Astrocyte of the cerebellum (primary cell): Measurements from ENCODE around the gene HTR5A.

ENCODE experiments used
- DNase-seq: peaks from one replicate; pipeline ENCODE4 v3.0.0-alpha.2; 2011; ENCODE audit warnings: low read depth
- H3K4me3 ChIP-seq: 2 replicates; pipeline ENCODE4 v1.5.1; 2011; ENCODE audit warnings: mild to moderate bottlenecking, low read depth, low read length, moderate library complexity
- in situ Hi-C: cut with HindIII; loops from 2 replicates; pipeline ENCODE4 v1.10.0; 2017; ENCODE audit warnings: low sequenced_read_pairs
- TF ChIP-seq, protein P1 (sequence below): IDR thresholded peaks from 2 replicates; pipeline ENCODE4 v1.5.1; 2012; ENCODE audit warnings: low read length, low read depth, moderate library complexity, mild to moderate bottlenecking; ENCODE audit errors: missing control alignments

HTR5A gene

DNA sequence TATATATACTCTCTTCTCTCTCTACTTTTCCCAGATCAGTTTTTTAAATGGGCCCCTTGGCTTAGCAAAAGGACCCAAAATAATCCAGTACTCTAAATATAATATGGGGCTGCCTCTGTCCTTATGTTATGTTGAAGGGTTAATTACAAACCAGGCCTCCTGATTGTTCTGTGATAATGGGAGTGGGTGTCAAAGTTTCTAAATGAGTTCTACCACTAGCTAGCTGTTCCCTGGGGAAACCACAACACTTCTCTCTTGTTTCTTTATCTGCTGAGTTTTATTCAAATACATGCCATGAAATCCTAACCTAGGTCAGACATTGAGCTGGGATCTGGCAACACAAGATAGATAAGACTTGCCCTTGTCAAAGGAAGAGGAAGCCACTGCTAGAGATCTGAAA lies 3.8 kb downstream of the HTR5A start:
- in situ Hi-C loops = no loop called here

DNA sequence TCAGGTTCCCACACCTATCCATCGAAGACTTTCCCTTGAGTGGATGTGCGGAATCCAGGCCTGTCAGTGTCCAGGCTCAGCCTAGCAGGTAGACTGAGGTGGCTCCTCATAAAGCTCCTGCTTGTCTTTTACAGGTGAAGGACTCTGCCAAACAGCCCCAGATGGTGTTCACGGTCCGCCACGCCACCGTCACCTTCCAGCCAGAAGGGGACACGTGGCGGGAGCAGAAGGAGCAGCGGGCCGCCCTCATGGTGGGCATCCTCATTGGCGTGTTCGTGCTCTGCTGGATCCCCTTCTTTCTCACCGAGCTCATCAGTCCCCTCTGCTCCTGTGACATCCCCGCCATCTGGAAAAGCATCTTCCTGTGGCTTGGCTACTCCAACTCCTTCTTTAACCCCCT lies 13.9 kb downstream of the HTR5A start:
- no peak overlapping the region for H3K4me3 ChIP-seq
- DNase-seq = no peak
- in situ Hi-C loops = no loop called here
- TF ChIP-seq, protein P1, sequence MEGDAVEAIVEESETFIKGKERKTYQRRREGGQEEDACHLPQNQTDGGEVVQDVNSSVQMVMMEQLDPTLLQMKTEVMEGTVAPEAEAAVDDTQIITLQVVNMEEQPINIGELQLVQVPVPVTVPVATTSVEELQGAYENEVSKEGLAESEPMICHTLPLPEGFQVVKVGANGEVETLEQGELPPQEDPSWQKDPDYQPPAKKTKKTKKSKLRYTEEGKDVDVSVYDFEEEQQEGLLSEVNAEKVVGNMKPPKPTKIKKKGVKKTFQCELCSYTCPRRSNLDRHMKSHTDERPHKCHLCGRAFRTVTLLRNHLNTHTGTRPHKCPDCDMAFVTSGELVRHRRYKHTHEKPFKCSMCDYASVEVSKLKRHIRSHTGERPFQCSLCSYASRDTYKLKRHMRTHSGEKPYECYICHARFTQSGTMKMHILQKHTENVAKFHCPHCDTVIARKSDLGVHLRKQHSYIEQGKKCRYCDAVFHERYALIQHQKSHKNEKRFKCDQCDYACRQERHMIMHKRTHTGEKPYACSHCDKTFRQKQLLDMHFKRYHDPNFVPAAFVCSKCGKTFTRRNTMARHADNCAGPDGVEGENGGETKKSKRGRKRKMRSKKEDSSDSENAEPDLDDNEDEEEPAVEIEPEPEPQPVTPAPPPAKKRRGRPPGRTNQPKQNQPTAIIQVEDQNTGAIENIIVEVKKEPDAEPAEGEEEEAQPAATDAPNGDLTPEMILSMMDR = no peak

More for the DNA sequence above, 3.8 kb downstream of the HTR5A start:
- TF ChIP-seq, protein P1 = no peak
- no peak for DNase-seq
- no peak overlapping the region for H3K4me3 ChIP-seq

DNA sequence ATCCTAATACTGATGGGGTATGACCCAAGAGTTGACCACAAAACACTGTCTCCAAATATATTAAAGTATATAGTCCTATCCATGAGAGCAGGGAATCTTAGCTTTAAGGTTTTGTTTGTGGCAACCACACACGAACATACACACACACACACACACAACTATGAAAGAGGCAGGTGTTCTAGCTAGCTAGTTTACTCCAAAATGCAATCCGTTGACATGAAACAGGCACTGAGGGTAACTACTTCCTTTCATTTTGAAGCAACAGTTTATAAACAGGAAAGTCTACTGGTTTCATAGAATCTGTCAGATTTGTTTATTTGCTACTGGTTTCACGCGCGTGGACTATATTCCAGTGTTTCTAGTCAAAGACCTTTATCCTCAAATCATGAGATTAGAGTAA lies 14.8 kb downstream of the HTR5A start:
- in situ Hi-C loops = no loop called here
- no peak overlapping the region for H3K4me3 ChIP-seq
- TF ChIP-seq, protein P1 = no peak
- DNase-seq = no peak

DNA sequence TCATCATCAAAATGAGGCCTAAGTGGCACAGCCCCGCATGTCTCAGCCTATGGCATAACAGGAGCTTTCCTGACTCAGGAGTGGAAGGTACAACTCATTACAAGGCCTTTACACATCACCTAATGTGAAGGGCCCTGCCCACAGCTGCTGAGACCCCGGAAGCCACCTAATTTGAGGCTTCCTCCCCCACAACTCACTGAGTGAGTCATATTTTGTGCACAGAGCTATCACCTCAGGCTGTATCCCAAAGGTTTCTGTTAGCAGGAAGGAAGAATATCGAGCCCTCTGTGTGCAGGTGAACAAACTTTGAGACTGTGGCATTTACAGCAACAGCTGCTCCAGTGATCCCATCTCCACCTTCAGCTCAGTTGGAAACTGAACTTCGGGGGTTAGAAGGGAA lies 20.6 kb downstream of the HTR5A start:
- in situ Hi-C loops = no loop called here
- DNase-seq = no peak
- no peak overlapping the region for H3K4me3 ChIP-seq
- TF ChIP-seq, protein P1 = no peak

DNA sequence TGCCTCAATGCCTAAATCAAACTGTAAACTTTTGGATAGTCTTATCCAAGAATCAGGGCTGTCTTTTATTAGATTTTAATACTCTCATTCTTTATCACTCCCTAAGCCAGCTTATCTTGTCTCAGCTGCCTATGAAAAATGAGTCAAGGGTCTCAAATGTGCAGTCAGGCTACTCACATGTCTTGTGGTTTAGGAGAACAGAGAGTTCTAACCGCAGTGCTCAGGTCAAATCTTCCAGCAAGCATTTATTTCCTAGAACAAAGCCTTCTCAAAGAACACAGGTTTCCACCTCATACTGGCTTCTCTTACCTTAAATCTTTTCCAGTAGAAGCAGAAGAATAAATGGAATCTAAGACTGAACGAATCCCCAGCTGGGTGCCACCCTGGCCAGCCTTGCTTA lies 23.5 kb downstream of the HTR5A start:
- TF ChIP-seq, protein P1 = no peak
- no peak overlapping the region for H3K4me3 ChIP-seq
- in situ Hi-C loops = no loop called here
- DNase-seq = no peak

DNA sequence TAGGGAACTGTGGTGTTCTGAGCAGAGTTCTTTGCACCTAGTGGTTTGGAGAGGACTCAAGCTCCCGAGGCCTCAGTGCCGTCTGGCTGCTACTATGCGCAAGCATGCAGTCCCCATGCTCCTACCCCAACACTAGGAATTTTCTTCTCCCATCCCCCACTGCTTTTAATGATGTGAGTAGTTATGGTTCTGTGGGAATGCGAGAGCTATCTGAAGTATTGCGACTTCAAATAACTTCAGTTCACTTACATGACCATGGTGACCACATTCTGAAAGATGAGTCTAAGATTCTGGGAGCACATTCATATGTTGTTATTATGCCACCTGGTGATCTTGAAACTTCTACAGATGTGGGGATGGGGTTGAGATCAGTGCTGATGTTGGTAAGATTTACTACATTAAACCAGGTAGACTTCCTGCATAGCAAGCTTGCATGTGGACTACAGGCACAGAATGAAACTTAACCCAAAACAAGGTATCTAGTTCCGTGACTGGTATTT lies 24.6 kb downstream of the HTR5A start:
- TF ChIP-seq, protein P1 = no peak
- in situ Hi-C loops = no loop called here
- no peak for DNase-seq
- no peak overlapping the region for H3K4me3 ChIP-seq

DNA sequence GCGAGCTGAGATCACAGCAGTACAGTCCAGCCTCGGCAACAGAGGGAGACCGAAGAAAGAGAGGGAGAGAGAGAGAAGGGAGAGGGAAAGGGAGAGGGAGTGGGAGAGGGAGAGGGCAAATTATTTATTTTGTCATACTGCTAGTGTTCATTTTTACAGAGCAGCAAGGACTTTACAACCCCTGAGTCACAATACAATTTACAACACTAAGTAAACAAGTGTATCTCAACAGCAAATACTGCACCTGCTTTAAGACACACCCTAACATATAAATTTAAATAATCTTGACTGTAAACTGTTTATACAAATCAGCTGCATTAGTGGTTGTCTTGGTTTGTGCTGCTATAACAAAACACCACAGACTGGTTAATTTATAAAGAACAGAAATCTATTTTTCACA lies 27.2 kb downstream of the HTR5A start:
- in situ Hi-C loops = no loop called here
- no peak overlapping the region for H3K4me3 ChIP-seq
- no peak for DNase-seq
- TF ChIP-seq, protein P1 = no peak
